ENCODE measurements around the gene KCNMA1.

Gene KCNMA1

DNA sequence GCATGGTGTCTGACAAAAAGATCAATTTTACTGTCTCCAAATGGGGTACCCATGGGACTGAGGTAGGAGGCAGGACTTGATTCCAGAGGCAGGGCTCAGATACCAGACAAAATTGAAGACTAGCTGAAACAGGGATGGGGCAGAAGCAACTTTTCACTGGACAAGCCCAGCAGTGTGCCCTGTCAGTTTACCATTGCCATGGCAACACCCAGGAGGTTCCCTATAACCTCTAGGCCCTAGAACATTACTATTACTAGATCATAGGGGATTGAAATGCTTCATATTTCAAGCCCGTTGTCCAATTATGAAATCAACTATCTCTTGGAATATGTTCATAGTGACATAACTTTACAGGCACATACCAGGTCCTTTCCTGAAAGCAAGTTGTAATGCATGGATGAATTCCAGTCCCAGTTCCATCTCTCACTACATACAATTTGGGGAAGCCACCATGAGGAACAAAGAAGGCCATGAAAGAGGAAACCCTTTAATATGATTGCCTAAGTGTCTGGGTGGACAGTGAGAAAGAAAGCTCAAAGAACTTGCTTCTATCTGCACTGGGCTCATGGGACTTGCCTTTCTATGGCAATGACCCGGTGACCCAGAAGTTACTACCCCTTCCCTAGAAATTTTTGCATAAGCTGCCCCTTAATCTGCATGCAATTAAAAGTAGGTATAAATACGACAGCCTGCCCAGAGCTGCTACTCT, 557.9 kb downstream of the KCNMA1 start:
- no peaks in the 10 kb centered on the region for H3K9me3 ChIP-seq (ENCODE audit: control insufficient read depth, low read length)
- H3K4me3 ChIP-seq (ENCODE audit: extremely low read depth, insufficient read depth, low read length, poor library complexity, severe bottlenecking): no peak overlapping the region
- no peak overlapping the region for H3K27ac ChIP-seq (ENCODE audit: low read depth, low read length, severe bottlenecking)
- H3K36me3 ChIP-seq (ENCODE audit: control insufficient read depth, insufficient read depth, low read length): peaks cover 2% of the 10 kb centered on the region
- H3K4me1 ChIP-seq (ENCODE audit: control insufficient read depth, insufficient read depth, low read length, poor library complexity, severe bottlenecking): peaks cover 2% of the 10 kb centered on the region
- 79 to 100% methylated on average over 1 to 2 of the region's 3 CpGs for WGBS, 2 experiments (ENCODE audit: insufficient coverage in 2 of 2)

DNA sequence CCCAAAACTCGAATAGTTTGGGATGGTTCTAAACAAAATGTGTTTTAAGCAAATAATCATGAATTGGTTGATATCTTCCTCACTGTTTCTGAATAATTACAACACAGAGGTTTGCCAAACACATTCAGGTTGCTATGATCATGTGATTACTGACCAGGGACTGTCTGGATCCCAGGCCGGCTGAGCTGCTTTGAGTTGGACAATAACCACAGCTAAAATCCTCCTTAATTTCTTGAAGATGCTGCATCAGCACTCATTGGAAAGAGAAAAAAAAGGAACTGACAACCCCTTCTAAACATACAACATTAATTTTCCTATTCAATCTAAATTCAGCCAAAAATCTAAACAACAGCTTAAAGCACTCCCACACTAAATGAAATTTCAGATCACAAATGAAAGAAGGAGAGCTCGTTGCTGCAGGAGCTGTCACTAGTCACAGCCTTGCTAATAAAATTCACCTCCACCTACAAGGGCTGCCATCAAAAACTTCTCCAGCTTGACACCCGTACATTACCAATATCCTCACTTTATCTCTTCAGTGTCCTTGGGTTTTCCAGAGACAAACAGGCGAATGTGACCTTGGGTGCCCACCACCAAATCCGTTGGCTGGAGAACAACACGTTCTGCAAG, 560.2 kb downstream of the KCNMA1 start:
- WGBS, 2 experiments (ENCODE audit: insufficient coverage in 2 of 2): 91 to 94% methylated on average over 6 of the region's 7 CpGs
- Histone ChIP-seq H3K4me1 (ENCODE audit: control insufficient read depth, insufficient read depth, low read length, poor library complexity, severe bottlenecking) (peaks cover 2% of the 10 kb centered on the region), H3K9me3 (ENCODE audit: control insufficient read depth, low read length) (no peaks in the 10 kb centered on the region), H3K36me3 (ENCODE audit: control insufficient read depth, insufficient read depth, low read length) (peaks cover 2% of the 10 kb centered on the region), H3K4me3 (ENCODE audit: extremely low read depth, insufficient read depth, low read length, poor library complexity, severe bottlenecking) (no peak overlapping the region), H3K27ac (ENCODE audit: low read depth, low read length, severe bottlenecking) (no peak overlapping the region)

DNA sequence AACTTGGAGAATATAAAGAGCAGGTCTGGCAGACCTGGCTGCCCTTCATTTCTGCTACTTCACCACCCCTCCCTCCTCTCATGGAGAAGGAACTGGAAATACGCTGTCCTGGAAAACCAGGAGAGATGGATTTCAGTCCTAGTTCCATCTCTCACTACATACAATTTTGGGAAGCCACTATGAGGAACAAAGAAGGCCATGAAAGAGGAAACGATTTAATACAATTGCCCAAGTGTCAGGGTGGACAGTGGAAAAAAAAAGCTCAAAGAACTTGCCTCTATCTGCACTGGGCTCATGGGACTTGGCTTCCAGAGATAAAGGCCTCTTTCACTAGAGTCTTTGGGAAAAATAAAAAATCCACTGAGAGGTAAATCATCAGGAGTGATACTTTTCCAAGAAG, 561.7 kb downstream of the KCNMA1 start:
- 100% methylated on average over 2 of the region's 2 CpGs; no CpG with 5 or more reads in 1 of the 2 experiments for WGBS, 2 experiments (ENCODE audit: insufficient coverage in 2 of 2)
- Histone ChIP-seq H3K27ac (ENCODE audit: low read depth, low read length, severe bottlenecking) (no peak overlapping the region), H3K4me1 (ENCODE audit: control insufficient read depth, insufficient read depth, low read length, poor library complexity, severe bottlenecking) (no peaks in the 10 kb centered on the region), H3K4me3 (ENCODE audit: extremely low read depth, insufficient read depth, low read length, poor library complexity, severe bottlenecking) (no peak overlapping the region), H3K9me3 (ENCODE audit: control insufficient read depth, low read length) (no peaks in the 10 kb centered on the region), H3K36me3 (ENCODE audit: control insufficient read depth, insufficient read depth, low read length) (peaks cover 2% of the 10 kb centered on the region)

DNA sequence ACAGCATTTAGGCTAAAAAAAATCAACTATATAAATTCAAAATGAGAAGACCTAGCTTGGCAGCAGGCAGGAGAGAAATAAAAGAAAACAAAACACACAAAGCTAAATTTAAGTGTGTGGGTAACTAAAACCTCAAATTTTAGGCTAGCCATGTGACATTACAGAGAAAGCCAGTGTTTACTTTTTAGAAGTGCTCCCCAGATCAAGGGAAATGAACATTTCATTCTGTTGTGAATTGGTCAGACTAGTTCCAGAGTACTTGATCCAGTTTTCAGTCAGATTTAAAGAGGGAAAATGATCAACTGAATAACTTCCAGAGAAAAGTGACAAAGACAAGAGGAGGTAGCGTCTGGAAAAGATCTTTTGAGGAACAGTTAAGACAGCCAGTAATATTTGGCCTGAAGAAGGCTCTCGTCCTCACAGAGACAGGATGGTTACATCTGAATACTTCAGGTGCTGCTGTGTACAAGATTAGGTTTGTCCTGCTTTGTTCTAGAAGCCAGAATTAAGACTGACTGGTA, 563.4 kb downstream of the KCNMA1 start:
- Histone ChIP-seq H3K4me1 (ENCODE audit: control insufficient read depth, insufficient read depth, low read length, poor library complexity, severe bottlenecking) (no peaks in the 10 kb centered on the region), H3K36me3 (ENCODE audit: control insufficient read depth, insufficient read depth, low read length) (peaks cover 2% of the 10 kb centered on the region), H3K9me3 (ENCODE audit: control insufficient read depth, low read length) (no peaks in the 10 kb centered on the region), H3K27ac (ENCODE audit: low read depth, low read length, severe bottlenecking) (no peak overlapping the region), H3K4me3 (ENCODE audit: extremely low read depth, insufficient read depth, low read length, poor library complexity, severe bottlenecking) (no peak overlapping the region)
- 87 to 88% methylated on average over 2 of the region's 2 CpGs for WGBS, 2 experiments (ENCODE audit: insufficient coverage in 2 of 2)

DNA sequence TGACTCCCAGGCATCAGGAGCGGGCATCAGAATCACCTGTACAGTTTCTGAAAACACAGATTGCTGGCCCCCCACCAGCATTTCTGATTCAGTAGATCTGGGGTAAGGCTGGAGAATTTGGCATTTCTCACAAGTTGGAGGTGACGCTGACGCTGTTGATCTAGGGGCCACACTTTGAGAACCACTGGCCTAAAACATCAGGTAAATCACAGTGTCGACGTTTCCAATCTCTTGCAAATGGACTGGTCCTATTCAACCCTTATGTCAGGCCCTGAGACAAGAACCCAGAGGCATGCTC, 564.0 kb downstream of the KCNMA1 start:
- H3K9me3 ChIP-seq (ENCODE audit: control insufficient read depth, low read length): no peaks in the 10 kb centered on the region
- H3K4me1 ChIP-seq (ENCODE audit: control insufficient read depth, insufficient read depth, low read length, poor library complexity, severe bottlenecking): no peaks in the 10 kb centered on the region
- 87 to 96% methylated on average over 4 of the region's 5 CpGs for whole genome bisulfite sequencing, 2 experiments (ENCODE audit: insufficient coverage in 2 of 2)
- H3K4me3 ChIP-seq (ENCODE audit: extremely low read depth, insufficient read depth, low read length, poor library complexity, severe bottlenecking): no peak overlapping the region
- H3K27ac ChIP-seq (ENCODE audit: low read depth, low read length, severe bottlenecking): no peak overlapping the region
- no peaks in the 10 kb centered on the region for H3K36me3 ChIP-seq (ENCODE audit: control insufficient read depth, insufficient read depth, low read length)

DNA sequence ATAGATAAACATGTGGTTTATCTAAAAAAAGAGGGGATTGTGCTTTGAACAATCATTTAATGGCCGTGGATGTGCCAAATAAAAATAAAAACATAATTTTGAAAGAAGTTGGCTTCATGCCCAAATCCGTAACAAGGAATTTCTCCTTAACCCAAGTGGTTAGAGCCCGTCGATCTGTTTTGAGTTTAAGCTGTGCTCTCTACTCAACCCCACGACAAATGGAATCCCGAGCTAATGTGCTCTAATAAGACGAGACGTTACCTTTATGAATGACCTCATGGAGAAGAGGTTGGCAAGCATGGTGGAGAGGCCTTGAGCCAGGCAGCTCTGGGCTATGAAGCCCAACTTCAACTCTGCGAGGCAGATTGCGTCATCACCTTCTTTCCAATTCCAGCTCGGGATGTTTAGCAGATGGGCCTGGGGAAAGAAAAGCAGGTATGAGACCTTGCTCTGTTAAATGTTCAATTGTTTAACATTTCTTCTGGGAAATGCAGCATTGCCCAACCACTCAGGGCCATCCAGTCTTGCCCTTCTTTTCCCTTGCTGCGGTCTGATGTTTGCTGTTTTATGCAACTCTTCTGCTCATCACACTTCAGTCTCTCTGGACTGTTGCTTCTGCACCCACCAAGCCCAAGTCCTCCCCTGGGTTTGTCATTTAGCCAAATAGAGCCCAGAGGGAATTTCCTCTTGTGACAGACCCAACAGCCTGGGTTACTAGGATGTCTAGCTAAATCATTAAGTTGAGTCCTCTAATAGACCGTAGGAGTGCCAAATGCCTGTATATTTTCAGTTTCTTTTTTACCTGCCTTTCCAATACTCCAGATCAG, 564.6 kb downstream of the KCNMA1 start:
- H3K36me3 ChIP-seq (ENCODE audit: control insufficient read depth, insufficient read depth, low read length): no peaks in the 10 kb centered on the region
- 89 to 96% methylated on average over 13 of the region's 13 CpGs for WGBS, 2 experiments (ENCODE audit: insufficient coverage in 2 of 2)
- H3K4me1 ChIP-seq (ENCODE audit: control insufficient read depth, insufficient read depth, low read length, poor library complexity, severe bottlenecking): no peaks in the 10 kb centered on the region
- no peak overlapping the region for H3K27ac ChIP-seq (ENCODE audit: low read depth, low read length, severe bottlenecking)
- H3K4me3 ChIP-seq (ENCODE audit: extremely low read depth, insufficient read depth, low read length, poor library complexity, severe bottlenecking): no peak overlapping the region
- no peaks in the 10 kb centered on the region for H3K9me3 ChIP-seq (ENCODE audit: control insufficient read depth, low read length)

DNA sequence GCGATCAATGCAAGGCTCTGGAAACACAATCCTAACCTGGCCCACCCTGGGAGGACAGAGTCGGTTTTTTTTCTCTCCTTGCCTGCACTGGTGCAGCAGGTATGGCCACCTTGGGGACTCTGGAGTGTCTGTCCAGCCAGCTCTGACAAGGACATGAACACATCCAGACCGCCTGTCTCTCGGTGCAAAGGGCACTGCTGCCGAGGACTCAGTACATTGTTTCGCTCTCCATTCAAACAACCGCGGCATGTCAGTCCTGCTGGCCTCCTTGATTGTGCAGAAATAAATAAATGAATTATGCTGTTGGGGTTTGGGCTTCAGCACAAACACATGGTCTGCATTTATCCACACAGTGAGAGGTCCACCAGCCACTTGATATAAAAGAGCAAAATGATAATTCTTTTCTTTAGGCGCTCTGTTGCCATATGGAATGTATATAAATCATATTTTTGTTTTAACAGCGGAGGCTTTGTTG, 565.2 kb downstream of the KCNMA1 start:
- WGBS, 2 experiments (ENCODE audit: insufficient coverage in 2 of 2): 86 to 96% methylated on average over 8 of the region's 10 CpGs
- Histone ChIP-seq H3K36me3 (ENCODE audit: control insufficient read depth, insufficient read depth, low read length) (no peaks in the 10 kb centered on the region), H3K4me1 (ENCODE audit: control insufficient read depth, insufficient read depth, low read length, poor library complexity, severe bottlenecking) (no peaks in the 10 kb centered on the region), H3K9me3 (ENCODE audit: control insufficient read depth, low read length) (no peaks in the 10 kb centered on the region), H3K27ac (ENCODE audit: low read depth, low read length, severe bottlenecking) (no peak overlapping the region), H3K4me3 (ENCODE audit: extremely low read depth, insufficient read depth, low read length, poor library complexity, severe bottlenecking) (no peak overlapping the region)

DNA sequence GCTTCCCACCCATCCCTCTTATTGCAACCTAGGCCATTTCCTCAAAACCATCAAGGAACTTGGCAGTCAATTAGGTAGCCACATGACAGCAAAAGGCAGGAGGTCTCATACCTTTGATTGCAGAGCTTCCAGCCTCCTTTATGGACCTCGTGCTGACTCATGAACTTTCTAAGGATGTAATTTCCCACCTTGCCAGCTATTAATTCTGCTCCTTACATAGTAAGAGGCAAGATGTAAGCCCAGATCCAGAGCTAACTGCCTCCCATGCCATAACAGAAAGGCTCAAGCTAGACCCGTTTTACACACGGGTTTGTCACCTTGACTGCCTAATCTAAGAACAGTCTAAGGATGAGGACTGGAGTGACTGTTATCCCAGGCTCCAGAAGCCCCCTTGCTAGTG, 565.7 kb downstream of the KCNMA1 start:
- WGBS, 2 experiments (ENCODE audit: insufficient coverage in 2 of 2): 58 to 85% methylated on average over 2 to 3 of the region's 3 CpGs

DNA sequence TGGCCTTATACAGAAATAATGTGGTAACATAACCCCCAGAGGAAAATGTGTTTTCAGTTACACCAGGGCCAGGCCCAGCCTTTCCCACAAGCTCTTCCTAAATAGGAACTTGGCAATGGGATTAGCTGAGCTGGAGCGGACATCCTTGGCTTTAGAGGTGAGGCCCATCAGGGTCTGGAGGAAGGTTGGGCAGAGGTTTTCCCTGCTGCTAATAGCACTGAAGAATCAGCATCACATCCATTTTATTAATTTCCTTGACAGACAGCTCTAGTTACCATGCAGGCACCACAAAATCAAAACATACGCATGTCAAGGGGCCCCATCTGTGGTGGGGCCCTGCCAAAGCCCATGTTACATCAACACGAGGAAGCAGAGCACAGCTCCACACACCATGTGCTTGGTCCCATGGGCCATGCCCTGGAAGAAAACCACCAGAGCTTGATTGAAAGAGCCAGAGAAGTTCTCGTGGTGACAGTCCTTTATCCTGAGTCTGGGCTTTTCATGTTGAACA, 566.6 kb downstream of the KCNMA1 start:
- no peak overlapping the region for H3K4me3 ChIP-seq (ENCODE audit: extremely low read depth, insufficient read depth, low read length, poor library complexity, severe bottlenecking)
- no peaks in the 10 kb centered on the region for H3K4me1 ChIP-seq (ENCODE audit: control insufficient read depth, insufficient read depth, low read length, poor library complexity, severe bottlenecking)
- no peaks in the 10 kb centered on the region for H3K36me3 ChIP-seq (ENCODE audit: control insufficient read depth, insufficient read depth, low read length)
- 84 to 87% methylated on average over 3 of the region's 4 CpGs for WGBS, 2 experiments (ENCODE audit: insufficient coverage in 2 of 2)
- H3K9me3 ChIP-seq (ENCODE audit: control insufficient read depth, low read length): no peaks in the 10 kb centered on the region
- no peak overlapping the region for H3K27ac ChIP-seq (ENCODE audit: low read depth, low read length, severe bottlenecking)

More for the DNA sequence above, 565.7 kb downstream of the KCNMA1 start:
- Histone ChIP-seq H3K4me1 (ENCODE audit: control insufficient read depth, insufficient read depth, low read length, poor library complexity, severe bottlenecking) (no peaks in the 10 kb centered on the region), H3K4me3 (ENCODE audit: extremely low read depth, insufficient read depth, low read length, poor library complexity, severe bottlenecking) (no peak overlapping the region), H3K27ac (ENCODE audit: low read depth, low read length, severe bottlenecking) (no peak overlapping the region), H3K9me3 (ENCODE audit: control insufficient read depth, low read length) (no peaks in the 10 kb centered on the region), H3K36me3 (ENCODE audit: control insufficient read depth, insufficient read depth, low read length) (no peaks in the 10 kb centered on the region)

DNA sequence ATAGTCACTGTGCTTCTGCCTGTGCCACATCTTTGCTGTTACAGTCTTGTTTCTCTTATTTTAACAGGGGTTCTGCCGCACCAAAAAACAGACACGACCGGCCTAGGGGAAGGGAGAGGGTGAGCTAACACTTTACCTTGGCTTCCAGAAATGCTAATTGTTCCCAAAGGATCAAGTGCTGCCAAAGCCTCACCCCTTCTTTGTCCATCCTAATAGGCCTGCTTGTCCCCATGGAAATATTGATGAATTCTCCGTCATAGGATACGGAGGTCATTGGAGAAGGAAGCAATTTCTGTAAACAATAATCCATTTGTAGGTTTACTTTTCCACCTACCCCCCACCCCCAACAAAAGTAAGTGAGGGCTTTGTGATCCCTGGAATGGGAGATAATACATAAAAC, 567.3 kb downstream of the KCNMA1 start:
- WGBS, 2 experiments (ENCODE audit: insufficient coverage in 2 of 2): no CpG with 5 or more reads among the region's 5 CpGs
- no peaks in the 10 kb centered on the region for H3K4me1 ChIP-seq (ENCODE audit: control insufficient read depth, insufficient read depth, low read length, poor library complexity, severe bottlenecking)

More for the DNA sequence above, 567.3 kb downstream of the KCNMA1 start:
- Histone ChIP-seq H3K27ac (ENCODE audit: low read depth, low read length, severe bottlenecking) (no peak overlapping the region), H3K4me3 (ENCODE audit: extremely low read depth, insufficient read depth, low read length, poor library complexity, severe bottlenecking) (no peak overlapping the region), H3K9me3 (ENCODE audit: control insufficient read depth, low read length) (no peaks in the 10 kb centered on the region), H3K36me3 (ENCODE audit: control insufficient read depth, insufficient read depth, low read length) (no peaks in the 10 kb centered on the region)

All from mesodermal cell (in vitro differentiated cells).